GM18505 (cell line): ENCODE data around the gene SLC5A8.
"Not testable (repeated sequence)": the region's sequence is repeated elsewhere in the genome, so short reads cannot be mapped to it uniquely, and the experiment has no call there.

Source experiments
- ATAC-seq: cut with Tn5 transposase; IDR thresholded peaks from one replicate; pipeline ENCODE4 v1.9.1; 2021; ENCODE audit not compliant: unreplicated experiment
- POLR2A ChIP-seq: IDR thresholded peaks from 4 replicates; pipeline ENCODE4 v1.6.1; 2011; ENCODE audit warnings: borderline replicate concordance; ENCODE audit not compliant: insufficient read depth, insufficient read length; ENCODE audit errors: extremely low read depth

Gene SLC5A8

GRCh38 chr12:101207086-101207780 lies 2.8 kb downstream of the SLC5A8 start:
- no peak for ATAC-seq
- TF ChIP-seq POLR2A, result no peak

- no peak for ATAC-seq
- TF ChIP-seq POLR2A, result no peak
Observed at GRCh38 chr12:101204602-101205304, 5.3 kb downstream of the SLC5A8 start.

DNA sequence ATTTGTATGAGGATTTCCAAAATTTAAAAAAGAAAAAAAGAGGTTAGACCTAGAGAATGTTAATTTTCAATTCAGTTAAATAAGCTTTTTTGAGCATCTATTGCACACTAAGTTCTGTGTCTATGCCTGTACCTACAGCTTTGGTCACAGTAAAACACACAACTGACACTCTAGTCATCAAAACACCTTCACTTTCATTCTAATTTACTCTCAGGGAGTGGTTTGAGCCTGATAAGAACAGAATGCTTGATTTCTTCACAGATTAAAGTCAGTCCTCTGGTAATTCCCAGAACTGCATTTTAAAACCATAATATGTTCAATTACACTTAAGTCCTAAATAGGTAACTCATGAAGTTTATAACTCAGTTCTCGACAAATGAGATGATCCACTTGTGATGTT lies 9.2 kb downstream of the SLC5A8 start:
- TF ChIP-seq POLR2A, result no peak
- no peak for ATAC-seq

DNA sequence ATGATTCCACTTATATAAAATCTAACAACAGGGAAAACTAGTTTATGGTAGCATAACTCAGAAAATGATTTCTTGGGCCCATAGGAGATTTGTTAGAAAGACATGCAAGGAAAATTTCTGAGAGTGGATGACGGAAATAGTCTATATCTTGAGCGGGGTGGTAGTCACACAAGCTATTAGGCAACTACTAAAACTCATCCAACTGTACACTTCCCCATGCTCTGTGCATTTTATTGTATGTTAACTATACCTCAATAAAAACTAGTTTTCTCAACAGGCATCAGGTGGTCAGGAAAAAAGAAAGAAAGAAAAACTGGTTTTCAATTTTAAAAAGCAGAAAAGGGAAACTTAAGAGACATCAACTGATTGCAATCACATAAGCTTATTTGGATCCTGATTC lies 9.9 kb downstream of the SLC5A8 start:
- no peak for TF ChIP-seq POLR2A
- ATAC-seq, result no peak

DNA sequence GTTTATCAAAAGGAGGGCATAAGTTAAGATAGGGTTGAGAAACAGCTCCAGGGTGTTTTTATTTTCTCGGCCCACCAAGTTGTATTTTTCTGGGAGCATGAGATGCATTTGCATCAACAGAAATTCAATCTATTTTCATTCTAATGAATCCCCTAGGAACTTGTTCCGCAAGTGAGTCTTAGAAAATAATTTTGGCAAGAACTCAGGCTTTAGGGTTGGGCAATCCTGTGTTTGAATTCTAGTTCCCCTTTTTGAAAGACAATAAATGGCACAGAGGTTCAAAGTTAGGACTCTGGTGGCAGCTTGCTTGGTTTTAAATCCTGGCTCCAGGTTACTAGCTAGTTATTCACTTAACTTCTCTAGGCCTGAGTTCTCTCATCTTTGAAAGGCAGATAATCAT lies 23.7 kb downstream of the SLC5A8 start:
- no peak for TF ChIP-seq POLR2A
- ATAC-seq, result no peak

- no peak for ATAC-seq
- no peak for TF ChIP-seq POLR2A
Observed at GRCh38 chr12:101181776-101182175, 28.3 kb downstream of the SLC5A8 start.

DNA sequence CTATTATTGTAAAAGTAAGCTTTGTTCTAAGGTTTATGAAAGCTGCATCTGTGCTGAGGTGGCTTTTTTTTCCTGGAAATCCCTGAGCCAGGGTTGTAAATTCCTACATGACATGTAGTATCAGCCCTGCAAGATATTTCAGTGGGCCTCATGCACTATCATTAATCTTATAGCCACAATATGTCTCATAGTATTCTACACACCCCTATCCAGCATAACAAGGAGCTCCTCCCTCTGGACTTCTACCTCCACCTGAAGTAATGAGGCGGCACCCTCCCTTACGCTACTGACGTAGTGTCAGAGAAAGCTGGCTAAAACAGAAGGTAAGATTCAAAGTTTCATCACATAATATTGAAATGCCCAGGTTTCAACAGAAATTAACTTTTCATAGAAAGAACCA lies 35.5 kb downstream of the SLC5A8 start:
- no peak for TF ChIP-seq POLR2A
- ATAC-seq, result no peak

GRCh38 chr12:101173197-101173749 lies 36.8 kb downstream of the SLC5A8 start:
- no peak for ATAC-seq
- TF ChIP-seq POLR2A, result no peak

DNA sequence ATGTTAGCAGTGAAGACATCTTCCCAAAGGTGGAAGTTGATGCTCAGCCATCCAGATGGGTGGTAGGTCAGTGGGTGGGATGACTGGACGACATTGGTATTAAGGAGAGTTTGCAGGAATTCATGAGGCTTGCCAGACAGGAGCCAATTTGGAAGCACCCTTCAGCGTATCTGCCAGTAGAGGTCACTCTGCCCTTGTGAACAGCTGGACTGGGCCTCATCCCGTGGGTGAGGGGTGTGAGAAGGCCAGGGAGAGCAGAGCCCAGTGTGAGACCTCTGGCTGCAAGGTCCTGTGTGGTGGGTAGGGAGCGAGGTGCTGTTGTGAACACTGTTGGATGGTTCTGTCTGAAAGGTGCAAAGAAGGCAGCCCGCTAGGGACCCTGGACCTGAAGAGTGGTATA lies 37.7 kb downstream of the SLC5A8 start:
- no peak for ATAC-seq
- no peak for TF ChIP-seq POLR2A

GRCh38 chr12:101168001-101168400 lies 42.0 kb downstream of the SLC5A8 start:
- no peak for ATAC-seq

GRCh38 chr12:101166866-101167265 lies 43.2 kb downstream of the SLC5A8 start:
- TF ChIP-seq POLR2A, result no peak
- no peak for ATAC-seq

More at GRCh38 chr12:101168001-101168400, 42.0 kb downstream of the SLC5A8 start:
- TF ChIP-seq POLR2A, result no peak

GRCh38 chr12:101165319-101165718 lies 44.7 kb downstream of the SLC5A8 start:
- no peak for ATAC-seq
- TF ChIP-seq POLR2A, result no peak

GRCh38 chr12:101145777-101146431 lies 64.1 kb downstream of the SLC5A8 start:
- ATAC-seq, result not testable (repeated sequence)
